SU-DHL-6 (cell line): ENCODE data around the gene ABHD2.

Source experiments
- H2AFZ ChIP-seq: fragments of 200-600 bp; sonication (generic); 2 replicates; pipeline ENCODE4 v1.6.1; 2014; ENCODE audit warnings: low read depth, mild to moderate bottlenecking, moderate library complexity, mixed read lengths, antibody characterized with exemption, low read length; ENCODE audit not compliant: severe bottlenecking
- H3F3A ChIP-seq: fragments of 200-600 bp; shearing (Covaris generic); 2 replicates; pipeline ENCODE4 v1.6.0; 2016; ENCODE audit warnings: antibody characterized with exemption, mild to moderate bottlenecking; ENCODE audit not compliant: insufficient read depth
- H3K27ac ChIP-seq: fragments of 200-600 bp; sonication (generic); 2 replicates; pipeline ENCODE4 v1.5.1; 2016; ENCODE audit warnings: low read depth, mild to moderate bottlenecking, low read length, moderate library complexity, mixed read lengths
- H3K27me3 ChIP-seq: fragments of 200-600 bp; sonication (generic), shearing (Covaris generic); 2 replicates; pipeline ENCODE4 v1.6.0; 2014; ENCODE audit warnings: mild to moderate bottlenecking, low read length
- H3K36me3 ChIP-seq: fragments of 200-600 bp; sonication (generic); 2 replicates; pipeline ENCODE4 v1.6.1; 2014; ENCODE audit warnings: mild to moderate bottlenecking, low read length, mixed read lengths
- H3K4me2 ChIP-seq: fragments of 300-600, 200-600 bp; shearing (Covaris generic), sonication (generic); 2 replicates; pipeline ENCODE4 v1.6.0; 2014; ENCODE audit warnings: low read length, low read depth, mild to moderate bottlenecking; ENCODE audit not compliant: poor library complexity, severe bottlenecking
- H3K4me3 ChIP-seq: fragments of 200-600 bp; sonication (generic); 2 replicates; pipeline ENCODE4 v1.5.1; 2014; ENCODE audit warnings: antibody characterized with exemption, low read length, mild to moderate bottlenecking, mixed read lengths; ENCODE audit not compliant: insufficient read depth, poor library complexity, severe bottlenecking
- H3K79me2 ChIP-seq: fragments of 200-600 bp; sonication (generic); 2 replicates; pipeline ENCODE4 v1.6.1; 2014; ENCODE audit warnings: mild to moderate bottlenecking, low read length, moderate library complexity; ENCODE audit not compliant: insufficient read depth
- H3K9ac ChIP-seq: fragments of 200-600 bp; sonication (generic); 2 replicates; pipeline ENCODE4 v1.7.0; 2014; ENCODE audit warnings: mild to moderate bottlenecking, low read length
- H3K9me2 ChIP-seq: fragments of 200-600 bp; sonication (generic); replicated peaks from 2 replicates; pipeline ENCODE4 v1.6.1; 2014; ENCODE audit warnings: low read length; ENCODE audit not compliant: insufficient read depth
- H3K9me3 ChIP-seq: fragments of 200-600 bp; sonication (generic); 2 replicates; pipeline ENCODE4 v1.6.1; 2014; ENCODE audit warnings: low read length, mixed read lengths; ENCODE audit not compliant: insufficient read depth
- H4K20me1 ChIP-seq: fragments of 200-600 bp; sonication (generic); 2 replicates; pipeline ENCODE4 v1.6.1; 2014; ENCODE audit warnings: low read depth, mild to moderate bottlenecking, antibody characterized with exemption, low read length, moderate library complexity, mixed read lengths
- CTCF ChIP-seq: fragments of 200-600 bp; sonication (generic); IDR thresholded peaks from one replicate; pipeline ENCODE4 v1.5.1; 2017; ENCODE audit warnings: antibody characterized with exemption, mild to moderate bottlenecking, low read length, moderate library complexity; ENCODE audit not compliant: insufficient read depth, poor library complexity, severe bottlenecking
- EZH2phosphoT487 ChIP-seq: fragments of 200-600 bp; sonication (generic), shearing (Covaris generic); conservative IDR thresholded peaks from 2 replicates; pipeline ENCODE4 v1.6.1; 2018; ENCODE audit warnings: mild to moderate bottlenecking, antibody characterized with exemption, low read length, moderate library complexity, mixed read lengths

Gene ABHD2

GRCh38 chr15:89105147-89105546 lies 16.9 kb downstream of the ABHD2 start:
- Histone ChIP-seq H4K20me1 (no peaks in the 10 kb centered on the region), H3K79me2 (no peaks in the 10 kb centered on the region), H3K4me2 (no peak overlapping the region), H3K9ac (no peak overlapping the region), H3F3A (no peaks in the 10 kb centered on the region), H3K27ac (no peak overlapping the region), H3K4me3 (no peak overlapping the region), H3K9me2 (no peaks in the 10 kb centered on the region), H3K9me3 (no peaks in the 10 kb centered on the region), H2AFZ (no peak overlapping the region), H3K27me3 (no peaks in the 10 kb centered on the region), H3K36me3 (no peaks in the 10 kb centered on the region)
- no peak for TF ChIP-seq EZH2phosphoT487
- TF ChIP-seq CTCF, result no peak

- H4K20me1 ChIP-seq, result no peaks in the 10 kb centered on the region
- no peak overlapping the region for H2AFZ ChIP-seq
- H3K79me2 ChIP-seq, result no peaks in the 10 kb centered on the region
- H3K27me3 ChIP-seq, result no peaks in the 10 kb centered on the region
- H3K9me2 ChIP-seq, result no peaks in the 10 kb centered on the region
- H3K36me3 ChIP-seq, result no peaks in the 10 kb centered on the region
- no peak overlapping the region for H3K27ac ChIP-seq
- H3K9ac ChIP-seq, result no peak overlapping the region
- H3K4me2 ChIP-seq, result no peak overlapping the region
- H3F3A ChIP-seq, result no peaks in the 10 kb centered on the region
- no peaks in the 10 kb centered on the region for H3K9me3 ChIP-seq
- no peak overlapping the region for H3K4me3 ChIP-seq
- TF ChIP-seq EZH2phosphoT487 (no peak), CTCF (no peak)
These were observed 17.9 kb downstream of the ABHD2 start for GRCh38 chr15:89106200-89106599.

- no peaks in the 10 kb centered on the region for H3K36me3 ChIP-seq
- no peak overlapping the region for H3K4me3 ChIP-seq
- no peak for TF ChIP-seq CTCF
- TF ChIP-seq EZH2phosphoT487, result no peak
- no peak overlapping the region for H3K9ac ChIP-seq
- no peaks in the 10 kb centered on the region for H3K9me2 ChIP-seq
- no peak overlapping the region for H2AFZ ChIP-seq
- no peak overlapping the region for H3K4me2 ChIP-seq
- no peaks in the 10 kb centered on the region for H4K20me1 ChIP-seq
- no peak overlapping the region for H3K27ac ChIP-seq
- H3F3A ChIP-seq, result no peaks in the 10 kb centered on the region
- H3K79me2 ChIP-seq, result no peaks in the 10 kb centered on the region
- no peaks in the 10 kb centered on the region for H3K9me3 ChIP-seq
- H3K27me3 ChIP-seq, result no peaks in the 10 kb centered on the region
These were observed 19.7 kb downstream of the ABHD2 start for GRCh38 chr15:89107984-89108383.

GRCh38 chr15:89108835-89109234 lies 20.6 kb downstream of the ABHD2 start:
- H3K27ac ChIP-seq, result no peak overlapping the region

More at GRCh38 chr15:89108835-89109234, 20.6 kb downstream of the ABHD2 start:
- Histone ChIP-seq H3K79me2 (no peaks in the 10 kb centered on the region), H3K9me3 (no peaks in the 10 kb centered on the region), H3K4me3 (no peak overlapping the region), H2AFZ (no peak overlapping the region), H3F3A (no peaks in the 10 kb centered on the region), H3K36me3 (no peaks in the 10 kb centered on the region), H3K4me2 (no peak overlapping the region), H3K27me3 (no peaks in the 10 kb centered on the region), H3K9me2 (no peaks in the 10 kb centered on the region), H3K9ac (no peak overlapping the region), H4K20me1 (no peaks in the 10 kb centered on the region)
- no peak for TF ChIP-seq CTCF
- TF ChIP-seq EZH2phosphoT487, result no peak
